Medulla oblongata (tissue), 1 donor: Measurements from ENCODE around the gene TEX29.

ENCODE experiments used
- DNase-seq: peaks from one replicate; pipeline ENCODE4 v3.0.0-alpha.2; 2015; ENCODE audit errors: extremely low spot score

Gene TEX29

DNA sequence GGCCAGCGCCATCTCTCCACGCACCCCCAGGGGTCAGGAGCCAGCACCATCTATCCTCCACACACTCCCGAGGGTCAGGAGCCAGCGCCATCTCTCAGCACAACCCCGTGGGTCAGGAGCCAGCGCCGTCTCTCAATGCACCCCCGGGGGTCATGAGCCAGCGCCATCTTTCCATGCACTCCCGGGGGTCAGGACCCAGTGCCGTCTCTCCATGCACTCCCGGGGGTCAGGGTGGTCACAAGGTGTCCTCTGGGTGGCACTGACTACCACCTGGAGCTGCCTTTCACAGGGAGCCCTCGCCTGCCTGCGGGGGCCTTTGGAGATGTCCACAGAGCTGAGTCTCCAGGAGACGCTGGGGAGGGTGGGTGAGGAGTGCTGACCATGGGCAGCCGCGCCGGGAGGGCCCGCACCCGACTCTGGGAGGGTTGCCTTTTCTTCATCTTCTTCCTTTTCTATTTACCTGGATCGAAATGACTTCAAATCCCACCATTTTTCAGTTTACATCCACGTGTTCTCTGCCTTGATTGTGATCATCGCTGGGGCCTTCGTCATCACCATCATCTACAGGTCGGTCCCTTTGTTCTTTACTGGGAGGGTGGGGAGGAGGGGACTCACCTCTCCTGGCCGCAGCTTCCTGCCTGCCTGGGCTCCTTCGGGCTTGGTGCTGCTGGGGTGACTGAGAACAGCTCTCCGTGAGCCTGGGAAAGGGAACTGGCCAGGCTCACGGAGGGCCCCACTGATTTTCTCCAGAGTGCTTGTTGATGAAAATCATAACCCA lies 19.1 kb downstream of the TEX29 start:
- no peak for DNase-seq

DNA sequence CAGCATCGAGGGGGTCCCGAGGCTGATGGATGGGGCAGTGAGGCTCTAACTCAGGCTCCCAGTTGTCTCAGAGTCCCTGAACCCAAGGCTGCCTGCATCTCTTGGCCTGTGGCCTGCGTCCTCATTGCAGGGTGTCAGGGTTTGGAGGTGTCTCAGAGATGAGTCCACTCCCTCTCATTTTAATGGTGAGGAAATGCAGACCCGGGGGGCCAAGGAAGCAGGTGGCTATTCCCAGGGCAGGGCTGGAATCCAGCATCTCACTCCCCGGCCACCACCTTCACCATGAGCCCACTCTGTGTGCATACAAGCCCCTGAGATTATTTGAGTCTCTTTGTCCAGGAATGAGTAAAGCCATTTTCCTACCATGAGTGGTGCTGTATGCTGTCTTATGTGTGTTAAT lies 21.4 kb downstream of the TEX29 start:
- no peak for DNase-seq

DNA sequence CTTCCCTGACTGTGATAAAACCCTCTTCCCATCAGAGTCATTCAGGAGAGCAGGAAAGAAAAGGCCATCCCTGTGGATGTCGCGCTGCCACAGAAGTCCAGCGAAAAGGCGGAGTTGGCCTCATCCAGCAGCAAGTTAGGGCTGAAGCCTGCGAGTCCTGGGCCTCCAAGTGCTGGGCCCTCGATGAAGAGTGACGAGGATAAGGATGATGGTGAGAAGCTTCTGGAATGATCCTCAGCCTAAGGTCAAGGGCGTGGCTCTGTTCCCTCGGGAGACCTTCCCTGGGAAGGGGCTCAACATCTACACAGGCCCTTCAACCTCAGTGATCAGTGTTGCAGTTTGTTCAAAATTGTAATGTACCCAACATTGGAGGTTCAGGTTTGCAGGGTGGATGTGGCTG lies 22.3 kb downstream of the TEX29 start:
- DNase-seq: no peak

DNA sequence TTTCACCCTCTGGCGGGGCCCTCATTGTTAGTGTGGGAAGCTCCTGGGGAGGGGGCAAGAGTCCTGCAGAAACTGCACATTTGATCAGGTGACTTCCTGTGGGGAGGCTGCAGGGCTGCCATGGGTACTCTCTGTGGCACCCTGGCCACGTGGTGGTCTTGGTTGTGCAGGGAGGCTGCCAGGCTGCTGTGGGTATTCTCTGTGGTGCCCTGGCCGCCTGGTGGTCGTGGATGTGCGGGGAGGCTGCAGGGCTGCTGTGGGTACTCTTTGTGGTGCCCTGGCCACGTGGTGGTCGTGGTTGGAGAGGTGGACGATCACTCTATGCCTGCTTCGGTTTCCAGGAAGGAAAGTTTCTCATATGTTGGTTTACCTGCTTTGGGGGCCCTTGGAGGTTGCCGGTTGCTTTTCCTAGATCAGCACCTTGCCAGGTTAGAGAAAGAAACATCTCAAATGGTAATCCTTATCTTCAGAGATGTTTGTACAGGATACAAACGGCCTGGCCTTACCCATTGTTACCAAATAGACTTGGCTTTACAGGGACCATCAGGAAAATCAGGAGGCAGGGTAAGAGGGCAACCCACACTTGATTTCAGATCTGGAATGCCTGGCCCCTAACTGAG lies 22.9 kb downstream of the TEX29 start:
- no peak for DNase-seq

DNA sequence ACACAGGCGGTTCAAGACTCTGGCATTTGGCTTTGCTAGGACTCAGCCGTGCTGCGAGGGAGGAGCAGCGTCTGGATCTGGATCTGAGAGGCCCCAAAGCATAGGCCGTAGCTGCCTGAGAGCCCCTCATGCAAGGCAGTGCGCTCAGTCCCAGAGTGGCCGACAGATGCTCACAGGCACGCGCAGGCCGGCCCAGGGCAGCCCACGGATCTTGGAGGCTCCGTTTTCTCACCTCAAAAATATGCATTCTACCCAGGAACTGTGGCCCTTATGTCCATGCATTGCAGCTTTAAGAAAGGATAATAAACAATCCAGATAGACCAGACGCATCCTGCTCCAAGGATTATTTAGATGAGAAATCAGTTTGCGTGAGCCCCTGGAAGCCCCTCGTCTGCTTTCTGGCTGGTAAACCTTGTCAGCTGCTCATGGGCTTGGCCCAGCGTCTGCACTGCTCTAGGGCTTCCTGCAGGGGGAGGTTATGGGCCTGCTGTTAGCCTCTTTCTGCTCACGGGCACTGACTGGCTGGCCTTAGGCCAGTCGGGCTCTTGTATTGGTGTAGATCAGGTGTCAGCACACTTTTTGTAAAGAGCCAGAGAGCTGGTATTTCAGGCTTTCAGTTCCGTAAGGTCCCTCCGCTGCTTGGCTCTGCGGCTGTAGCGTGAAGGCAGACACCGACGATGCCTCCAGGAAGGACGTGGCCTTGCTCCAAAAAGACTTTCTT lies 24.2 kb downstream of the TEX29 start:
- DNase-seq: no peak

DNA sequence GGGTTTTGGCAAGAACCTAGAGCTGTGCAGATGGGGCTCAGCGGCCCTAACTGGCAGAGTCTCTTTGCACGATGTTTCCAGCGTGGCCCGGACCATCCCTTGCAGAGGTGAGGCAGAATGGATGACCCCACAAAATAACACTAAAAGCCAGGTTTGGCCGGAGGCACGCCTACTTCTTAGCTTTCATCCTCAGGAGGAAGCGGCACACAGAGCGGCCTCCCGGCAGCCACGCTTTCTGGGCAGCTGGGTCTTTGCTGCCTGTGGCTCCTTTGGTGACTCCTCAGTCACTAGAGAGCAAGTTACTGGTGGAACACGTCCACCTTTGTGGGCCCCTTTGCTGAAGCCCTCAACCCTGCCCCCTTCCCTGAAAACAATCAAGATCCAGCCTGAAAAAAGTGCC lies 25.2 kb downstream of the TEX29 start:
- no peak for DNase-seq

DNA sequence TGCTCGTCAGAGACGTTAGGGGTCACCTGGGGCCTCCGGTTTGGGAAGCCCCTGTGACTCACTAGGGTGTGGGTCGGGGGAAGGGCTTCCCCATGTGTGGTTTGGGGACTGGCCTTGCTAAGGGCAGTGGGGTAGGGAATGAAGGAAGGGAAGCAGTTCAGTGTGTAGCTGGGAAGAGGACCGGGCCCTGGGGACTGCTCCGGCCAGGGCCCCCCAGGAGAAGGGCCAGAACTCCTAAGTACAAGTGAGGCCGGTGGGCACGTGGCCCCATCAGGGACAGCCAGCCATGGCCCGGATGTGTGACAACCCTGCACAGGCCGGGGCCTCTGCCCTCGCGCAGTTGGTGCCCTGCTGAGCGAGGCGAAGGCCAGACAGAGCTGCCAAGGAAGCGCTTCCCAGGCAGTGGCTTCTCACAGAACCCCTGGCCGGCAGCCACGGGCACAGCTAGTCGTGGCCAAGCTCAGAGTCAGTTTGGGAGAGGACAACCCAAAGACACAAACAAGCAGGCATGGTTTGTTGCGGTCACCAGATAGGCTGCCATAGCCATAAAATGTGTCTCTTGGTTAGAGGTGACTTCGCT lies 25.7 kb downstream of the TEX29 start:
- DNase-seq: no peak

DNA sequence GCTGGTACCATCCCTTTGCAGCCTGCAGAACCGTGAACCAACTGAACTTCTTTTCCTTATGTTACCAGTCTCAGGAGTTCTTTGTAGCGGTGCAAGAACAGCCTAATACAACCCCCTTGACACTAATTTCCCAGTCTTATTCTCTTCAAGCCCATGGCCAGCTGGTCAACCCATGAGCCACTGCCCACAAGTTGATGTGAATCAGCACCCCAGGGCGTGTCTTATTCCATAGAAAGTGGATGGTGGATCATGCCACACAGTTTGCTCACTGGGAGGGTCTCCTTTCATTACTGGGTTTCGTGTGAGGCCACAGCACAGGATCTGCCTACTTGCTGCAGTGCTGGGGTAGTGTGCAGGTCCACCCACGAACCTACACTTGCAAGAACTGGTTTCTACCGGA lies 27.0 kb downstream of the TEX29 start:
- DNase-seq: no peak

DNA sequence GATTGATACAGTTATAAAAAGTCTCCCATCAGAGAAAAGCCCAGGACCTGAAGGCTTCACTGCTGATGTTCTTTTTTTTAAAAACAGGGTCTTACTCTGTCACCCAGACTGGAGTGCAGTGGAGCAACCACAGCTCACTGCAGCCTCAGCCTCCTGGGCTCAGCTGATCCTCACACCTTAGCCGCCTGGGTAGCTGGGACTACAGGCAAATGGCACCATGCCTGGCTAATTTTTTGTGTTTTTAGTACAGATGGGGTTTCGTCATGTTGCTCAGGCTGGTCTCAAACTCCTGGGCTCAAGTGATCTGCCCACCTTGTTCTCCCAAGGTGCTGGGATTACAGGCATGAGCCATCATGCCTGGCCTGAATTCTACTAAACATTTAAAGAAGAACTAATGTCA lies 33.1 kb downstream of the TEX29 start:
- DNase-seq: no peak

DNA sequence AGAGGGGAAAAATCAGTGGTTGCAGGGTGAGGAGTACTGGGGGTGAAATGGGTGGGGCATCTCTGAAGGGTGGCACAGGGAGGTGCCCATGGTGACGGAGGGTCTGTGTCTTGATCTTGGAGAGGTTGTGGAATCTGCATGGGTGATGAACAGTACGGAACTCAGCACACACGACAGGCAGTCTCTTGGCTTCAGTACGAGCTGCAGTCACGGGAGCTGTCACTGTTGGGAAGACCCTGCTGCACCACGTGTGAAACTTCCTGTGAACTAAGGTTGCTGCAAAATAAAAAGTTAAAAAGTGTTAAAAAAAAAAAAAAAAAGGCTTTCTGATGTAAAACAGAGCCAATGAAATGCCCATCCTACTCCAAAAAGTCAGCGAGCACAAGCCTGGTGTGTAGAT lies 34.3 kb downstream of the TEX29 start:
- DNase-seq: no peak

DNA sequence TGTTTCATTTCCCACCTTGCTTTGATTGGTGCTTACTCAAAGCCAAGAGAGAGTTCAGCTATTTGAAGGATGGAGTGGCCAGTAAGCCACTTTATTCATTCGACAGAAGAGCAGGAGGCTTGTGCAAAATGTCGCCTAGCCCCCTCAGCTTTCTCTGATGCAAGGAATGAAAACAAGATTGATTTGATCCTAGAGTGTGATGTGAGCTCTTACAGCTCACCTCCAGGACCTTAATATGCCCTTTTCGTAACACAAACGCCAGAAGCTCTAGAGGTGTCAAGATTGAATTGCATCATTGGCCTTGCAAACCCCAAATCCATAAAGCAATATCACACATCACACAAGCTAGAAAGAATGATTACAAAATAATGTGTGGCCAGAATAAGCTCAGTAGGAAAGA lies 36.4 kb downstream of the TEX29 start:
- DNase-seq: no peak

DNA sequence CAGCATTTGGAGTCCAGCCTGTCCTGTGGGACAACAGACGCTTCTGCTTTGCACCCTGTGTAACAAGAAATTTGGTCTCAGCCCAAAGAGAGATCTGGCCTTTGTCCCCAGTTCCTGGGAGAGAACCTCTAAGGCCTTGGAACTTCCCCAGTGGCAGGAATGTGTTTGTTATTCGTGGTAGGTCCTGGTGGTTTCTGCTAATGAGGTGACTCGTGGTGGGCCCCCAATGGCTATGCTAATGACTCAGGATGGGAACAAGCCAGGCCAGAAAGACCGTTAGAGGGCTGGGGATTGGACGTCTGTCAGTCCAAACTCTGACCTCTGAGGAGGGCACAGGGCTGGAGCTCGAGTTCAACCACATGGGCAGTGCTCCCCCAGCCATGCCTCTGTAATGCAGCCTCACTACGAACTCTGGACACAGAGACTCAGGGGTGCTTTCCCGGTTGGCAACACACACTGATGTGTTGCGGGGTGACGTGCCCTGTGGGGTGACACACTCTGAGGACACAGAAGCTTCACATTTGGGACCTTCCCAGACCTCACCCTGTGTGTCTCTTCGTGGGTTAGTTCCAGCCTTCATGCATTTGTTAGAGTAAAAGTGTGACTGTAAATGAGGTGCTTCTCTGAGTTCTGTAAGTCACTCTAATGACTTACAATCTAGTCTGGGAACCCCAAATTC lies 38.9 kb downstream of the TEX29 start:
- no peak for DNase-seq

DNA sequence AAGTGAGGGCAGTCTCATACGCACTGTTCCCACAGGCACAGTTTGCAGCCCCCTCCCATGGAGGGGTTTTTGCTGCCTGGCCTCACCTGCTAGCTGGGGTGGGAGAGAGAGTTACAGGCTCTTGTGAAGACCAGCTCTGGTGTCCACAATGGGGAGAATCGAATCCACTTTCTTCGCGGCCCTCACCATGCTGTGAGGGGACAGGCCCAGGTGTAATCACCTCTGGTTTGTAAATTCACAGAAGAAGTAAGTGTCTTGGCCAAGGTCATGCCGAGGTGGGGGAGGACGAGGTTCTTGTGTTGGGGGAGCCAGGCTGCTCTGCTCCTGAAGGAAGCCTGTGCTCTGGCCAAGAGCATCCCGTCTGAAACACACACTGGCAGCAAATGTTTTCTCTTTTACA lies 39.5 kb downstream of the TEX29 start:
- no peak for DNase-seq

DNA sequence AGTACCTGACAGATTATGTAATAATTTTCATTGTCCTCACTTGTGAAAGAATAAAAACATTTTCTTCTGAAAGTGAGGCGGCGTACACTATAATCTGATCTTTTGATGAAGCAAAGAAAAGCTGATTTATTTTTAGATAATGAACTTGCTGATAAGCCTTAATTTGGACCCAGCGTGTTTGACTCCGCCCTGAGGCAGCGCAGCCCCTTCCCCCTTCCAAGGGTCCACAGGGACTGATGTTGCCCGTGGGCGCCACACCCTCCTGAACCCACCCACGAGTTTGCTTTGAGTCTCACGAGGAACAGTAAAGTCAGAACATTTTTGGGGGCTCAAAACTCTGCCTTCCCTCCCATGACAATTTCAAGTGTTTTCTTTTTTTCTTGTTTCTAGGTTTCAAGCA lies 40.0 kb downstream of the TEX29 start:
- DNase-seq: no peak

DNA sequence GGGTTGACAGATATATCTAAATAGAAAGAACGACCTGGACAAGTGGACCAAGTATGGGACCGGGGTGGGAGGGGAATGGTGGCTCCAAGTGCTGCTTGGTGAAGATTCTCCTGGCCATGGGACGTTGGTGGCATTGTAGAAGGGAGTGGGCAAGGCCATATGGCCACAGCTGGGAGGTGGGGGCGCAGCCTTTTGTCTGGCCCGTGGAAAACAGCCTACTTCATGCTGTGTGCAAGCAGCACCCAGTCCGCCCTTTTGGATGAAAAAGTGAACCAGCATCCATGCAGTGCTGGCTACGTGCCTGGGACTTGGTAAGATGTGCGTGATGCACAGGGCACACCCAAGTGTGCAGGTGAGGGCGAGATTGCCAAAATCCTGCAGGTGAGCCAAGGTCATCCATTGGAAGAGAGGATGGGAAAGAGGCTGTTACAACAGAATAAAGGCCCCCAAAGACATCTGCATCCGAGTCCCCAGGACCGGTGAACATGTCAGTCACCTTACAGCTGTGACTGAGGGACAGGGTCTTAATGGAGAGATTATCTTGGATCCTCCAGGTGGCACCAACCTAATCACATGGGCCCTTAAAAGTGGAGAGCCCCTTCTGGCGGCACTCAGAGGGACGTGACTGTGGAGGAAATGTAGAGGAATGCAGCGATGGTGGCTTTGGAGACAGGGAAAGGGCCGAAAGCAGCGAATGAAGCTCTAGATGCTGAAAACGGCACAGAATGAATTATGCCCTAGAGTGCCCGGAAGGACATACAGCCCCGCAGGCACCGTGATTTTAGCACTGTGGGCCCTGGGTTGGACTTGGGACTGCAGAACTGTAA lies 40.8 kb downstream of the TEX29 start:
- no peak for DNase-seq

DNA sequence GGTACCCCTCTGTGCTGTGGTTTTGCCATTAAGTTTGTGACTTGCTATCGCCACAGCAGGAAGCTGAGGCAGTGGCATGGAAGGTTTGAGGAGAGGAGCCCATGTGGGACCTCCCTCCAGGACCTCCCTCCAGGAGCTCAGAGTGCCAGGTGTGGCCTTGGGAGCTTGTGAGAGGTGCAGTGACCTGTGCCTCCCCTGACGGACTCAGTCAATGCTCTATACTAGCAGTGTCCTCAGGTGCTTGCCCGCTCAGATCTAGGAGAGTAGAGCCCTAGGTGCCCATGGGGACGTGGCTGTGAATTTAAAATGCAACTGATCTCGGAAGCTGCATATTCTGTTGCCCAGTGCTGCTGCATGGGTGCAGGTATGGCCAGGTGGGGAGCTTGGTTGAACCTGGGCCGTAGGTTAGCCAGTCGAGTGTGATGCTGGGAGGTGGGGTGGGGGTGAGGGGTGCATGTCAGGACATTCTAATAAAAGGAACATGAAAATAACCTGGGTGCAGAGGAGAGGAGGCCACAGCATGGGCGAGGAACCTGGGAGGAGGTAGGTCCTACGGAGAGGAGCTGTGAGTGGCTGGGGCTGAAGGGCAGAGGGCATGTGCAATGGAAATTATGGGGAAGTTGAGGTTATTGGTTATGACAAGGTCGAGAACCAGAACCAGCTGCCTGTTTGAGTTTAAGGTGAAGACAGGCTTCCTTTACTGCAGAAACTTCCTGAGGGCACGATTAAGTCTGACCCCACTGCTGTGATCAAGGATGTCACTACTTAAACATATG lies 41.6 kb downstream of the TEX29 start:
- no peak for DNase-seq

DNA sequence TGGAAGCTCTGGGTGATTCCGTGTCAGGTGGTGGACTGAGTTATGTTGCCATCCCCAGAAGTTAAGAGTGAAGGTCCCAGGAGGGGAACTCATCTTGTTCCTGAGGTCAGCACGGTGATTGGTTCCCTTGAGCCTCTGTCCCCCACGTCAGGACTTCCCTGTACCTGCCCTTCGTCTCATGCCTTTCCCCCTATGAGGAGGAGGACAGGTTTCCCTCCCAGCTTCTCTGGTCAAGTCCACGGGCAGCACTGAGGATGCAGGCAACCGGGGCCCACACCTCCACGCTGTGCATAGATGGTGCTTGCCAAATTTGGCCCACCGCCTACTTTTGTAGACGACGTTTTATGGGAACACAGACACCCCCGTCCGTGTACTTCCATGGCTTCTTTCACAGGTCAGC lies 42.7 kb downstream of the TEX29 start:
- no peak for DNase-seq

DNA sequence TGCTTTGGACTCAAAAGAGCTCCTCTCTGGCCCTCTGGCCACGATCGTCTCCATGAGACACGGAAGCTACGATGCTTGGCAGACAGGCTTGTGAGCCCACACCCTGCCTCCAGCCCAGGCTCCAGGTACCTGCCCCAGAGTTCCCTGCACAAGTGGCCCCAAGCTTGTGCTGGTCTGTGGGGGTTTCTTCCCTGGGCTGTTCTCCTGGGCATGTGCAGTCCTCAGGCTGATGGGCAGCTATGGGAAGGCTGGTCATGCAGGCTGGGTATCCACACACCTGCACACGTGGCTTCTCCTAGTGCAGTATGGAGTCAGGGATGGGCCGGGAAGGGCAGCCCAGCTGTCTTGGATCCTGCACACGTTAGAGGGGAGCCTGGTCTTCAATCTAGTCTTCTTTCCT lies 43.1 kb downstream of the TEX29 start:
- no peak for DNase-seq

DNA sequence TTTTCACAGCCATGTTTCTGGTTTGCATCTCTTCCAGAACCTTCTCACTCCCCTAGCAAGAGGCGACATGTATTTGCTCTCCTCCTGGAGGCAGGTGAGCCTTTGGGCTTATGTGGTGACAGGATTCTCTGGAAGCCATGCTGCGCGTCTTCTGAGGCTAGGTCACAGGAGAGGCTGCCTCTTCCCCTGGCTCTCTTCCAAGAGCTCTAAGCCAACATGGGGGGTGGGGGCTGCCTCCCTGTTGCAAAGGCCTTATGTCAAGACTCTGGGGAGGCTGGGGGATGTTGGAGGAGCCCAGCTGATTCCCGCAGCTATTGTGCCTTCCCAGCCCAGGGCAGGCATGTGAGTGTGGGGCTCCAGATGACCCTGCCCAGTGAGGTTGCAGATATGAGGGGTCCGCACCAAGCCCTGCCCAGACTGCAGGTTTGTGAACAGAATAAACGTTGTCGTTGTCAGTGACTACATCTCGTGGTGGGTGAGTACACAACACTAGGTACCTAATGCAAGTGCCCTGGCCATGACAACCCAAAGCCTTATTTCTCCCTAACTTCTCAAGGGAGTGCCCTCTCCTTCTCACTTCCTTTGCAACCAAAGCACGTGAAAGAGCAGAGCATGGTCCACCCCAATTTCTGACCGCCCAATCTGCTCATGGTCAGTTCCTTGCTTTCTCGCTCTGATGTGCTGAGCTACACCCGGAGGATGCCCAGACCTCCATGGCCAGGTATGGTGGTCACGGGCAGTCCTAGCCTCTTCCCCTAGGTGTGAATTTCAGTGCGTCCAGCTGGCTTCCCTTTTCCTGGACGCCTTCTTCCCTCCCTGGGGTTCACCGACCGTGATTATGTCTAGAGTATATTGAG lies 44.9 kb downstream of the TEX29 start:
- DNase-seq: no peak

DNA sequence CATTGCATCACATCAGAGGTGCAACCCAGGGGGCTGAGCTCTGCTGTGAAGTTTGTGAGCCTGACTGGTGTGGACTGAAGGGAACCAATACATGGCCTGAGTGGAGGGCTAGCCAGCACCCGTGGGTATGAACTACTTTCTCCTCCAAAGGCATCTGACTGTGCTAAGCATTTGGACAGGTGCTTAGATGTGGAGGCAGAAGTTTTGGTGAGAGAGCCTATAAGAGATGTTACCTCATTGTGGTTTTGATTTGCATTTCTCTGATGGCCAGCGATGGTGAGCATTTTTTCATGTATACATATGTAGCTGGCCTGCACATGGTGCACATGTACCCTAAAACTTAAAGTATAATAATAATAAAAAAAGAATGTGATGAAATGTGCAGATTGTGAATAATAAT lies 46.9 kb downstream of the TEX29 start:
- no peak for DNase-seq
